PFSK-1 (cell line): ENCODE measurements around the gene SUPT3H.

Source experiments
- POLR2AphosphoS5 ChIP-seq: IDR thresholded peaks from 2 replicates; pipeline ENCODE4 v1.6.1; 2012; ENCODE audit warnings: low read depth, mild to moderate bottlenecking, control low read depth, low read length, moderate library complexity
- REST ChIP-seq, 2 experiments: IDR thresholded peaks; 2 replicates each; pipeline versions ENCODE4 v1.6.1 to v1.8.0; 2011 to 2012; ENCODE audit warnings: low read depth in 2 of 2, low read length in 2 of 2, control low read depth in 1 of 2, inconsistent platforms in 1 of 2, mild to moderate bottlenecking in 1 of 2, moderate library complexity in 1 of 2; ENCODE audit not compliant: insufficient read depth in 1 of 2
- TAF1 ChIP-seq: IDR thresholded peaks from 2 replicates; pipeline ENCODE4 v1.6.1; 2012; ENCODE audit warnings: low read length, control low read depth, borderline replicate concordance; ENCODE audit not compliant: insufficient read depth

GRCh38 chr6:44833248-44833647 is 544.5 kb downstream of the SUPT3H start:
- no peak for TF ChIP-seq TAF1
- TF ChIP-seq REST (IDR thresholded peaks at IDR 0.05; ENCODE audit: insufficient read depth in 1 of 2, low read depth in 2 of 2, low read length in 2 of 2) = no peak
- TF ChIP-seq POLR2AphosphoS5 = no peak
